Pancreas (tissue), 10 donors: ENCODE data around the gene PAIP2. TPM values are rescaled to one million over a fixed set of nuclear protein-coding genes. Genes with fewer than 3 reads are reported as not detected.

ENCODE experiments used
- ATAC-seq, 4 donors: fragments of 200-7000 bp; cut with Tn5 transposase; one replicate each; pipeline versions ENCODE4 v1.8.0 to v1.9.1; 2020; ENCODE audit warnings: mild to moderate bottlenecking in 4 of 4, moderate library complexity in 4 of 4
- DNase-seq, 6 donors: peaks; one replicate each; pipeline ENCODE4 v3.0.0-alpha.2; 2020
- FAIRE-seq: peaks from 2 replicates; lab custom pipeline; 2012; peaks lifted over from hg19 to GRCh38; lab: Jason Lieb, UNC
- H3K27ac ChIP-seq, 4 donors: fragments of 200-600 bp; sonication (generic); 1 replicate in 3 of 4; 2 replicates in 1 of 4; pipeline versions ENCODE4 v1.5.0 to v1.8.0; 2020
- H3K27me3 ChIP-seq, 4 donors: fragments of 200-600 bp; one replicate each; pipeline ENCODE4 v1.8.0; 2021
- H3K36me3 ChIP-seq, 3 donors: fragments of 200-600 bp; sonication (generic) in 1 of 3; one replicate each; pipeline versions ENCODE4 v1.5.0 to v1.8.0; 2020 to 2021
- H3K4me1 ChIP-seq, 3 donors: fragments of 200-600 bp; one replicate each; pipeline ENCODE4 v1.8.0; 2021
- H3K4me3 ChIP-seq, 4 donors: fragments of 200-600 bp; sonication (generic) in 2 of 4; one replicate each; pipeline versions ENCODE4 v1.5.0 to v1.8.0; 2020 to 2021
- H3K9me3 ChIP-seq, 4 donors: fragments of 200-600 bp; one replicate each; pipeline ENCODE4 v1.8.0; 2021
- CTCF ChIP-seq, 4 donors: fragments of 200-600 bp; sonication (generic) in 3 of 4; IDR thresholded peaks; one replicate each; pipeline versions ENCODE4 v1.5.0 to v1.8.0; 2021; ENCODE audit warnings: antibody characterized with exemption in 4 of 4
- WGBS, 2 donors: extraction: QIAGEN DNeasy Blood & Tissue Kit; methylation state at CpG; one replicate each; pipeline ENCODE4 v1.1.7; 2013; 5-methylcytosine and 5-hydroxymethylcytosine counted together
- intact Hi-C, 3 donors: fragments of 100-400 bp; cut with DNase I; formaldehyde crosslinking; loops; one replicate each; pipeline versions ENCODE4 v1.11.1 to v1.14.2; 2022
- polyA plus RNA-seq, 2 donors: library from polyadenylated mRNA; stranded (reverse); fragments of 200-250 nt; gene quantifications; one replicate each; pipeline ENCODE4 v1.2.3, GENCODE V29; 2013
- total RNA-seq, 6 donors: library from RNA; stranded (reverse); fragmentation: NEBNext Ultra II Directional in 4 of 6; extraction: Animal tissue kit (Norgen Biotek cat#: 25700) in 4 of 6; gene quantifications; one replicate each; pipeline versions ENCODE4 v1.2.1 to v1.2.4, GENCODE V29; 2021 to 2023
- donor health status: healthy with polysubstance abuse.
- donor health status: DM: no; HTN: no; CAD: no; lungs with moderate emphysema.
- donor health status: DM: no; HTN: no; CAD: no.
- donor health status: control.
- donor health status: control.
- donor health status: Bipolar disorder and iron deficiency.
- donor health status: DM: yes; HTN: yes; CAD: no.
- donor health status: DM: no; HTN: no; CAD: no.
- donor health status: DM: no; HTN: no; CAD: no.
- donor health status: DM: yes; HTN: yes; CAD: no.

The PAIP2 gene
- total and polyA plus RNA-seq, 8 donors = 18.2 to 57.4 (median 27.3) TPM

GRCh38 chr5:139391570-139392323 is 50.1 kb downstream of the PAIP2 start:
- DNase-seq = peak in 2 of 6 donors; percentile 8 to 51
- ATAC-seq = no peak
- peaks cover 0 to 6% (median 0%) of the 10 kb centered on the region in 3 donors for H3K4me1 ChIP-seq

DNA sequence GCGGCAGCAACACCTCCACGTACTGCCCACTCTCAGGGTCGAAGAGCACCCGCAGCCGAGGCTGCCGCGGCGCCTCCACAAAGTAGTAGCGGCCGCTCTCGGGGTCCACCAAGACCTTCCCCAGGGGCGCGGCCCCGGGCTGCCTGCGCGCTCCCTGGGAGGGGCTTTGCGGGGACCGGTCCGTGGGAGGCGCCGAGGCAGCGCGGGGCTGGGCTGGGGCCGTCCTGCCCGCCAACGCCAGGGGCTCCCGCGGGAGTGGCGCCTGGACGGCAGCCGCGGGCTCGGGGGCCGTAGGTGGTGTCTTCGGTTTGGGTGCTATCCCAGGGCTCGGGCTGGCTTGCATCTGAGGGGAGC is 50.6 kb downstream of the PAIP2 start:
- Histone ChIP-seq H3K27ac (no peak overlapping the region), H3K4me3 (peak overlapping the region in 3 of 4 donors; percentile 18 to 47 (median 27)), H3K27me3 (peaks cover 0 to 6% (median 2%) of the 10 kb centered on the region in 4 donors), H3K36me3 (no peaks in the 10 kb centered on the region), H3K9me3 (no peaks in the 10 kb centered on the region), H3K4me1 (peaks cover 0 to 6% (median 0%) of the 10 kb centered on the region in 3 donors)
- TF ChIP-seq CTCF (IDR thresholded peaks at IDR 0.05) = no peak
- 17 to 23% methylated on average over 15 to 36 of the region's 36 CpGs for WGBS, 2 donors
- peak in 1 of 4 donors; percentile 1 for ATAC-seq
- intact Hi-C loops = no loop called here
- peak in 1 of 6 donors; percentile 76 for DNase-seq
- FAIRE-seq = no peak

More at GRCh38 chr5:139391570-139392323, 50.1 kb downstream of the PAIP2 start:
- WGBS, 2 donors = 71 to 74% methylated on average over 26 to 33 of the region's 33 CpGs
- H3K9me3 ChIP-seq = no peaks in the 10 kb centered on the region
- H3K27ac ChIP-seq = peak overlapping the region in 1 of 4 donors; percentile 2
- intact Hi-C loops = no loop called here
- peak overlapping the region in 1 of 4 donors; percentile 47 for H3K4me3 ChIP-seq
- no peaks in the 10 kb centered on the region for H3K36me3 ChIP-seq
- peaks cover 0 to 6% (median 2%) of the 10 kb centered on the region in 4 donors for H3K27me3 ChIP-seq
- no peak for FAIRE-seq
- no peak for TF ChIP-seq CTCF (IDR thresholded peaks at IDR 0.05)

GRCh38 chr5:139392678-139393496 is 51.2 kb downstream of the PAIP2 start:
- FAIRE-seq (no peak), DNase-seq (peak in 4 of 6 donors; percentile 38 to 79 (median 66)), ATAC-seq (peak; percentile 43 to 72 (median 66))
- Histone ChIP-seq H3K27ac (no peak overlapping the region), H3K4me3 (peak overlapping the region; percentile 7 to 47 (median 22)), H3K36me3 (no peaks in the 10 kb centered on the region), H3K27me3 (peaks cover 0 to 6% (median 2%) of the 10 kb centered on the region in 4 donors), H3K4me1 (peaks cover 0 to 6% (median 0%) of the 10 kb centered on the region in 3 donors), H3K9me3 (no peaks in the 10 kb centered on the region)
- TF ChIP-seq CTCF (IDR thresholded peaks at IDR 0.05) = peak in 1 of 4 donors; percentile 17
- WGBS, 2 donors = 3% methylated on average over 63 to 77 of the region's 77 CpGs
- intact Hi-C loops = no loop called here

GRCh38 chr5:139393497-139394122 is 52.0 kb downstream of the PAIP2 start:
- H3K9me3 ChIP-seq = no peaks in the 10 kb centered on the region
- intact Hi-C loops = no loop called here
- H3K27me3 ChIP-seq = peaks cover 0 to 6% (median 2%) of the 10 kb centered on the region in 4 donors
- peaks cover 0 to 6% (median 0%) of the 10 kb centered on the region in 3 donors for H3K4me1 ChIP-seq
- ATAC-seq (no peak), FAIRE-seq (no peak), DNase-seq (peak in 1 of 6 donors; percentile 68)
- H3K4me3 ChIP-seq = peak overlapping the region in 3 of 4 donors; percentile 7 to 47 (median 28)
- TF ChIP-seq CTCF (IDR thresholded peaks at IDR 0.05) = no peak
- H3K27ac ChIP-seq = no peak overlapping the region
- no peaks in the 10 kb centered on the region for H3K36me3 ChIP-seq
- 11 to 13% methylated on average over 46 to 49 of the region's 49 CpGs for WGBS, 2 donors
